ENCODE measurements around the gene ACACA. TPM values are rescaled to one million over a fixed set of nuclear protein-coding genes. Genes with fewer than 3 reads are reported as not detected.

The ACACA gene
- total RNA-seq, 1 experiment from 2014 or later, result 11.3 TPM

DNA sequence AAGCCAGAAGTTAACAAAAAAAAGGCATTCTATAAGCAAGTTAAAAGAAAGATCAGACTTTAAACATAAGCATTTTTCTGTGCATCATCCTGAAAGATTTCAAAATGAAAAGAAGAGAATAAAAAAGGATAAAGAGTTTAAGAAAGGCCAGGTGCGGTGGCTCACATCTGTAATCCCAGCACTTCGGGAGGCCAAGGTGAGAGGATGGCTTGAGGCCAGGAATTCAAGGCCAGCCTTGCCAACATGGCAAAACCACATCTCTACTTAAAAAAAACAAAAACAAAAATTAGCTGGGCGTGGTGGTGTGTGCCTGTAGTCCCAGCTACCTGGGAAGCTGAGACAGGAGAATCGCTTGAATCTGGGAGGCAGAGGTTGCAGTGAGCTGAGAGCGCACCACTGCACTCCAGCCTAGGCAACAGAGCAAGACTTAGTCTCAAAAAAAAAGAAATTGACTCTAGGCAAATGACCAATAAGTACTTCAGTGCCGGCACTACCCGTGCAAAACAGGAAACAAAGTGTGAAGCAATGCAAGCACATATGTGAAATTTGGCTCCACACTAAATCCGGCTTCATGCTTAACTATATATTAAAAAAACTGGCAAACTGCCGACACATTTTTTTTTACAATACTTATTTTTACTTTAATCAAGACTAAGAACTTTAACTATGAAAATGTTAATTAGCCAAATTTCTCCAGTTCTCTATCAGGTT lies 114.1 kb downstream of the ACACA start:
- no peak for DNase-seq (ENCODE audit: low read depth)

DNA sequence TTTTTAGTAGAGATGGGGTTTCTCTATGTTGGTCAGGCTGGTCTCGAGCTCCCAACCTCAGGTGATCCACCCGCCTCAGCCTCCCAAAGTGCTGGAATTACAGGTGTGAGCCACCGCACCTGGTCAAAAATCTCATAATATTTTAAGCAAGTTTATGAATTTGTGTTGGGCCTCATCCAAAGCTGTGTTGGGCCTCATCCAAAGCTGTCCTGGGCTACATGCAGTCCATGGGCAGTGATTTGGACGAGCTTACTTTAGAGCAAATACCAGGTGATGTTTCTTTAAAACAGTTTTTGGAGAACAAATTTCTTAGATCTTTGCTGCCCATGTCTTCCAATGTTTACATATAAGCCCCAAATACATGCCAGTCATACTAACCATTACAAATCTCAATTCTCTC lies 115.3 kb downstream of the ACACA start:
- DNase-seq (ENCODE audit: low read depth), result no peak

DNA sequence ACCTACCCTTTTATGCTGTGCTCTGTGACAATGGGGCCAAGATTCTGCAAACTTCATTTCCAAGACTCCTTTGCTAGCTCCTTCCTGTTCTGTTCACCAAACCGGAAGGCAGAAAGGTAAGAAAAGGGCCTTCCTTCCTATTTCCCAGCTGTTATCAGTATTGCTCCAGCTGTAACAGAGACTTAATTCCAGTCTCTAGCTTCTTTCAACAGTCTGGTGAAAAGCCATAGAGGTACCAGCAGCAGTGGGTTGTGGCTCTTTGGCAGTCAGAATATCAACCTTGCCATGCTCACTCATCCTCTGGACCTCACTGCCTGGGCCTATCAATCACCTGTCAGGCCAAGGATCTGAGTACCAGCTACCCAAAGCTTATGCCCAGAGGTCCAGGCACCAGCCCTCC lies 120.2 kb downstream of the ACACA start:
- no peak for DNase-seq (ENCODE audit: low read depth)

DNA sequence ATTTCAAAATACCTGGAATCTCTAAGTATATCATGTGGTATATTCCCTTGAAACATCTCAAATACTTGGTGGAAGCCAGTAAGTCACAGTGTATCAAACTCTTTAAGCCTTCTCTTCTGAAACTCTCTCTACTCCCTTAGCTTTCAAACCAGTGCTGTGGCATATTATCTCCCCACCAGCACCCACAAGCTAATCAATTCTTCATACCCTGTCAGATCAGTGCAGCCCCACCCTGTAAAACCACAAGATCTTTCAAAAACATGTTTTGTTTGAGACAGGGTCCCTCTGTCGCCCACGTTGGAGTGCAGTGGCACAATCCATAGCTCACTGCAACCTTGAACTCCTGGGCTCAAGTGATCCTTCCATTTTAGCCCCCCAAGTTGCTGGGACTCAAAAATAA lies 122.4 kb downstream of the ACACA start:
- DNase-seq (ENCODE audit: low read depth), result no peak

DNA sequence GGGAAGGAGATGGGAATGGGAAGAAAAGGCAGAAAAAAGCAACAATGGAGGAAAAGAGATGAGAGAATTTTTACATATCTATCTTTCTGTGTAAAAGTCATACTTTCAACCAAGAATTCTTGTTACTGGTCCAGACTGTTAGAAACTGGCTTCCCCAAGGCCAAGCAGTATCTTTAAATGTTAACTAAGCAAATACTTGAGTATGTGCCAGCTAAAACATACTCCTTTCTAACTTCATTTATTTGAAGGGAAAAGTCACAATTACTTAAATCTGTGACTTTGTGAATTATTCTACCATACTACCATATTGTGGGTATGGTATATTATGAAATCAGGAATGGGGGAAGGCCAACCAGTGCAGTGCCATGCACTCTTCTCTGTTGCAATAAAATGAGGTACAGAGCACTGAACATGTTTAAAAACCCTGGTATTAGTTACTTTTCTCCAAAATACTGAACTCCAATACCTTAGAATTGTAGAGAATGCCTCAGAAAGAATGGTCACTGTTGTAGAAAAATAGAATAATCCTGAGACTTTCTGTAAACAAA lies 123.1 kb downstream of the ACACA start:
- DNase-seq (ENCODE audit: low read depth), result no peak

DNA sequence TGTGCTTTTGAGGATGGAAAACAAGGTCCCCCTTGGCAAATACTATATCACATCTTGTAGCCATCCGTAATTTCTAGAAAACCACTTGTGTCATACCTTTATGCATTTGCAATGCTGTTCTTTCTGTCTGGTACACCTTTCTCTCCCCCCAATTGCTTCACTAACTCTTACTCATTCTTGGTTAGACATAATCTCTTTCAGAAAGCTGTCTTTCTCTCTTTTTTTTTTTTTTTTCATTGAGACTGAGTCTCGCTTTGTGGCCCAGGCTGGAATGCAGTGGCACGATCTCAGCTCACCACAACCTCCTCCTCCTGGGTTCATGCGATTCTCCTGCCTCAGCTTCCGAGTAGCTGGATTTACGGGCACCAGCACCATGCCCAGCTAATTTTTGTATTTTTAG lies 125.8 kb downstream of the ACACA start:
- DNase-seq (ENCODE audit: low read depth), result no peak

DNA sequence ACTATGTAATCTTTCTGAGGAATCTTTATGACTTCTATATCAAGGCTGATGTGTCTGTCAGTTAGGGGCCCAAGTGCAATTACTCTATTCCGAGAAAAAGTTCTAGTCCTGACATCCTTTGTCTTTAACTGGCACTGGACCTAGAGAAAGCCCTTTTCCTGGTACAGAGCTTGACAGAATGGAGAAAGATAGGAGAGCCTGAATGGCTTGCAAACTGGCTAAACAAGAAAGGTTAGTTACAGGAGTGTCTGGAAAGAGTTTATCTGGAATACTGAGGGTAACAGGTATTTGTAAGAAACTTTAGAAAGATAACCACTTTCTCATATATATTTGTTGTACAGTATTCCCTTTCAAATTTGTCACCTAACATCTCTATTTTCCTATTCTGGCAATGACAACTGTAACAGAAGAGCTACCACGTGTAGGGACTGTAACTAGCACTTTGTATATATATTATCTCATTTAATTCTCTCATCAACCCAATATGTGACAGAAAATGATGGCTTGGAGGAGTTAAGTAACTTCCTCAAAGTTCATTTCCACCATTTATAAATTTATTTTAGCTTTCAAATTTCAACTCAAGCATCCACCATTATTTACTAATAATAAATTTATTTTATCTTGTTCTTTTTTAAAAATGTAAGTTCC lies 128.3 kb downstream of the ACACA start:
- DNase-seq (ENCODE audit: low read depth), result no peak

DNA sequence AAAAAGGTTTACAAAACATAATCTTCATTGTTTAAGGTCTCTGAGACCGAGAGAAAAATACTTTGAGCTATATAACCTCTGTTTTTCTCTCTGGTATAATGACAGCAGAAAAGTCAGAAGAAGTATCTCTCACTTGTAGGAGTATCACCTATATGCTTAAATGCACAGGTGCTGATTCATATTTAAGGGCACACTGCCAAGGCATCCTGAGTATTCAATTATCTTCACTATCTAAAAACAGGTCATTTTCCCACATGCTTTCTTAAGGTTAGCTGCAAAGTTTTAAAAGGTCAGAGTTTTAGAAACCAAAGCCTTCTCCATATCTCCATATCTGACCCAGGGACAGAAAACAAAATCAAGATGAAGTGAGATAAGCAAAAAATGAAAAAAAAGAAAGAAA lies 130.2 kb downstream of the ACACA start:
- DNase-seq (ENCODE audit: low read depth), result no peak

DNA sequence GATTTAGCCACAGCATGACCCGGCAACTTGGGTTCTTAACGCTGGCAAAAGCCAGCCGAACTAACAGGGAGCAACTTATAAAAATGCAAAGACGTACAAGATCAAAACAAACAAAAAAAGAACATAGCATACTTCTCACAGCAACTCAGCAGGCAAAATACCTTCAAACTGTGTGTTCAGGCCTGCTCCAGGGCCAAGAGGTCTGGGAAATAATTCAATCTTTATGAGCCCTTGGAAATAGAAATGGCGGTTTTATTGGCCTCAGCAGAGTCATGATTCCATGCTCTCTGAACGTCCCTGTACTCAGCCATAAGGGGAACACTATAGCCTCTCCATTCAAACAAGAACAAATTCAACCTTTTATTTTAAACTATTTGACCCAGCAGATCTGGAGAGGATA lies 132.2 kb downstream of the ACACA start:
- DNase-seq (ENCODE audit: low read depth), result no peak

DNA sequence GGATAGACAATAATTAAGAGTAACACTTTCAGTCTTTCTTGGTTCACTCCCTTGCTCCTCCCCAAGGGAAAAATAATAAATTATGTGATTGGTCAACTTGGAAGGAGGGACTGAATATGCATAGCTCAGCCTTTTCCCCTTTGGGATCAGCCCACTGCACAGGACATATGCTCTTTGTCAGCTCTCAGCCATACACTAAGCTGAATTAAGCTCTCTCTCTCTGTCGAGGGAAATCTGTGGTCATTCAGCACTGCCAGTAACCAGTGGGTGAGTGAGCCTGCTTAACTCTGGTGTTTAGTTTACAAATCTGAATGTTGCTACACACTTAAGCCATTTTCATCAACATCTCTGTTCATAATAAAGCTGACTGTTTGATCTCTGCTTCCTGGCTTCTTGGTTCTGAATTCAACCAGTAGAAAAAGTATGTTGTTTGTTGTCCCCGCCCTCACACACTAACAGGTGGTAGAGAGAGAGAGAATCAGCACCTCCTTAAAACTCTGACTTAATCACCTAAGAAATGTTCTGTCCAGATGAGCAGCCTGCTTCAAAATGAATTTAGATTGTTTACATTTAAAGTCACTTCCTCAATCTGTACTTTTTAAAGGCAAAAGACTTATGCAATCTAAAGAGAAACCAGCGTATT lies 133.1 kb downstream of the ACACA start:
- DNase-seq (ENCODE audit: low read depth), result no peak

DNA sequence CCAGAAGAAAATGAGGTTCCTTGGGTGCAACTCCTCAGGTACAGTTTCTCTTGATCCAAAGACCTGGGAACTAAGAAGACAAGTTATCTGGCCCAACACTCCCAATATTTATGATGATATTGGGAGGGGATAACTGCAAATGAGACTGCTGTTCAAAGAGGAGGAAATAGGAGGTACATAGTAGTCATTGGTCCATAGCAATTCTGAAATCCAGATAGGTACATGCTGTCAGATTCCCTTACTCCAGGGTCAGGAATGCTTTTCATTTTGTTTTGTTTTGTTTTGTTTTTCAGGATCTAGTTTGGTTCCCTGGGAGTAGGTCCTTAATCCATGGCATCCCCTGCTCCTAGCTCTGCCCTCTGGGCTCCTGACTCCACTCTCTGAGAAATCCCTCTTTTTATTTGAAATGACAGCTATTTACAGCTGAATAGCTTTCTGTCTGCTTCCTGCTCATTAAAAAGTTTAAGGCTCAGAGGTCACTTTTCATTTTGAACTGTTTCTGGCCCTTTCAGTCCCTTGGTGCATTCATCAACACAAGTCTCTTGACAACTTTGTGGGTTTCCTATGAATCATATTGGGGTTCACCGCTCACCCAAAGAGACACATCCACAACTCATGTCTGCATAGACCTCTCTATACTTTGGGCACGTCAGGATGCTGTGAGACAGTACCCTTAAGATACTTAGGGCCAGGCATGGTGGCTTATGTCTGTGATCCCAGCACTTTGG lies 141.0 kb downstream of the ACACA start:
- DNase-seq (ENCODE audit: low read depth), result no peak

DNA sequence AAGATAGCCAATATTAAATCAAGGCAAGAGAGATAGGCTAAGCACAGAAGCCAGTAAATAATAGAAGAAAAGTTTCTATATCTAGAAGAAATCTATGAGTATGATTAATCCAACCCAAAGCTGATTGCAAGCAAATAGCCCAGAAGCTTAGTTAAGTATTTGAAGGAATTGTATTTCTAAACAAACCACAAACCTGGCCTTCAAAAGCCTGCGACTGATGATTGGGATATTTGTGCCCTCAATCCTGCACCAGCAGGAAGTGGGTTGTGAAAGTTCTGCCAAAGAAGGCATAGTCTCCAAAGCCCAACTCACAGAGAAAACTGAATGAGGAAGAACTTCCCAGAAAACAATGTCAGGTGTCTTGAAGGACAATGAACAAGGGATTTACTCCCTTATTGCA lies 145.3 kb downstream of the ACACA start:
- DNase-seq (ENCODE audit: low read depth), result no peak

DNA sequence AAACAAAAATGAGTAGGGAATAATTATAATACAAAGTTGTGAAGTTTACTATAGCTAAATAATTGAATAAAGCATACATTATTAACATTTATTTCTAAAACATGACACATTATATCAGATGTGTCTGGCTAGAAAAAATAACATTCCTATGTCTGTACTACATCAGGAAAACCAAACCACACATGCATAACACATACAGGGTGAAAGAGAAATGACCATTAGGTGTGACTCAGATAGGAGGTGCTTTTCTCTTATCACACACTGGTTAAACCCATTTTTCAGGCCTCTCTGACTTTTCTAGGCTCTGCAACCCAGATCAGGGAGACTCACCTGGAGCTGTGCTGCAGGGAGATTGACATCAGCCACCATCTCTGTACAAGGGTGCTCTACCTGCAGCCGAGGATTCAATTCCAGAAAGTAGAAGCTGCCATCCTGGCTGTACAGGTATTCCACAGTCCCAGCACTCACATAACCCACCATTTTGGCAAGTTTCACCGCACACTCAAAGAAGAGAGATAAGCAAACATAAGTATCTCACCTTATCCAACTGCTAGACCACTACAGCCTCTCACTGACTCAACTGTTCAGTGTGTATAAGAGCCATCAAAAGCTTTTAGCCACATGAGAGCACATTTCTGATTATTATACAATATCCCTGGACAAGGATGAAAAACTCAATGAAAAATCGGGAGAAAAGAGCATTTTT lies 147.5 kb downstream of the ACACA start:
- DNase-seq (ENCODE audit: low read depth), result peak; percentile 55

DNA sequence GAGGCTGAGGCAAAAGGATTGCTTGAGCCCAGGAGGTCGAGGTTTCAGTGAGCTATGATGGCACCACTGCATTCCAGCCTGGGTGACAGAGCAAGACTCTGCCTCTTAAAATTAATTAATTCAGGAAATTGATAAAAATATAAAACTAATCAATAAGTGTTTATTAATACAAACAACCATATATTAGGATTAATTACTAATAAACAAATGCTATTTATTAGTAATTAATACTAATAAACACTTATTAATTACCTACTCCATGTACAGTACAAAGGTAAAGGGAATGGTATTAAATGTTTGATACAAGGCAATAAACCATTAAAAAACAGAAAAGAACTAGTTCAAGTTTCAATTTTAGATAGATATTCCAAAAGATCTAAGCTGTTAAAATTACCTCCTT lies 150.0 kb downstream of the ACACA start:
- no peak for DNase-seq (ENCODE audit: low read depth)

DNA sequence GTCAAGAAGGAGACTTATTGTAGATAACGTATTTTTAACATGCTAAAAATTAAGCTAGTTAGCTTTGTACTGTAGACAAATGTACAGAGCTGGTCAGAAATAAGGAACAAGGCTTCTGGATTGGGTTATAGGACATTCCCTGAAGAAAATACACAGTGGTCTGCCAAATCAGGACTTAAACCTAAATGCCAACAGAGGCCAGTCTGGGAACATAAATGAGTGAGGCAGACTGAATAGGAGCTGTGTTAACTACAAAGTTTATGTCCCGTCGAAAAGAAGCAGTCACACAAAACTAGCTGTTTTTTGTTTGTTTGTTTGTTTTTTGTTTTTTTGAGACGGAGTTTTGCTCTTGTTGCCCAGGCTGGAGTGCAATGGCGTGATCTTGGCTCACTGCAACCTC lies 151.2 kb downstream of the ACACA start:
- DNase-seq (ENCODE audit: low read depth), result no peak

DNA sequence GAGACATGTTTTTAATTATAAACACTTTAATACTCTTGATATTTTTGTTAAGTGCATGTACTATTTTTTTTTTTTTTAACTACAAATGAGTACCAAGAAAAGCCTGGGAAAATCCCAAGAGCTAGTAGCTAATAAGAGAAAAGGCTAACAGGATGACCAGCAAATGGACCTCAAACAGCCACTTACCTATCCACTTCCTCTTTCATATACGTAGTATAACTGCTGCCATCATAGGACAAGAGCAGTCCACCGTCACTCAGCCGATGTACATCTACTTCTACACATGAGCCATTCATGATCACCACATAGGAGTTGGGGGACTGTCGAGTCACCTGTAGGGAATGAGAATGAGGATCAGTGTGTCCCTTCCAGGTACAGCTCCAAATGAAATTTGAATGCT lies 158.8 kb downstream of the ACACA start:
- DNase-seq (ENCODE audit: low read depth), result no peak

DNA sequence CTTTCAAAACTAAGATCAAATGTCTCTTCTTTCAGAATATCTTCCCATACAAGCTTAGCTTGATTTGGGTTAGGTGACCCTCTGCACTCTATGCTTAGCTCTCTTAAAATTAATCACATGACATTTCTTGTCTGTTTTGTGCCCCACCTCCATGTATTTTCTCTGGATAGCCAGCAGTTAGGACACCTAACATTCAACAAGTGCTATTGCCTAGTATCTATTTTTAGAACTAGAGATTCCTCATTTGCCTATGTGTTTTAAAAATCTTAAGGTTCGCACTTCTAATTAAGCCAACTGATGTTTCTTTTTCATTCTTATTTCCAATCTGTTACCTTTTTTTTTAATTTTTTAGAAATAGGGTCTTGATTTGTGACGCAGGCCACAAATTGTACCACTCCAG lies 160.6 kb downstream of the ACACA start:
- no peak for DNase-seq (ENCODE audit: low read depth)

DNA sequence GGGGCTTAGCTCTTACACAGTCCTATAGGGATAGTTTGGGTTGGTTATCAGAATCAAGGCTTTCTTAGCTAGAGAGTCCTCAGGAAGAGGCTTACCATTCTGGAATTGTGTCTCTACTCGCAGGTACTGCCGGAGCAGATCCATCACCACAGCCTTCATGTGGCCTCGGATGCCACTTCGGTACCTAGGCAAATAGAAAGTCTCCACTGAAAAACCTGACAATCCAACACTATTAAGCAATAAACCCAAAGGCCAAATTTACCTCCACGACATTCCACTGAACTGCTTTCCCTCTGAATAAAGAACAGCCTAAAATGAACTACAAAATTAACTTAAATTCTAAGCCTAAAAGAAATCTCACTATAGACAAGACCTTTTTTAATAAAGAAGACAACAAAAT lies 166.3 kb downstream of the ACACA start:
- DNase-seq (ENCODE audit: low read depth), result no peak

DNA sequence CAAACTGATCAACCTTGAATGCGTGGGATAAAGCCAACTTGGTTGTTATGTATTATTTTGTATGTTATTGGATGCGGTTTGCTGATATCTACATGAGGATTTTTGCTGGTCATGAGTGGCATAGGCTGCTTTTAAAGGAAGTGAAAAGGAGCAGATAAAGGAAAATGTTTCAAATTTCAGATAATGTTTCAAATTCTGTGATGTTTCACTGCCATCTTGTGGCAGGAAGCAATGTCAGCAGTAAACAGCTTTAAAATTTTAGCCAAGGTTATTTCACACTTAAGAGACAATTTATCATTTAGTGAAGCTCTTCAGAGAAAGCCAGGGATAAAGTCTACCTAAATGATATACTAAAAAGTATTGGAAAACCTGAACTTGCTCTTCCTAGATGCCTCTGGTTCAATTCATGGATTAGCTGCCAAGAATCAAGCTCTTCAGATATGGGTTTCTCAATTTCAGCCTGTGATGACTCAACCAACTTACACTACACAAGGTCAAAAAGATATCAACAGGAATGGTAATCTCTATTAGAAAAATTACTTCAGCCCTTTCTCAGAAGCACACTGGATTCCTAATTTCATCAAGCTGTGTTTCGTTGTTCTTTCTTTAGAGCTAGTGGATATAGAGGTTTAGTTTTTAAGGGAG lies 166.8 kb downstream of the ACACA start:
- no peak for DNase-seq (ENCODE audit: low read depth)

DNA sequence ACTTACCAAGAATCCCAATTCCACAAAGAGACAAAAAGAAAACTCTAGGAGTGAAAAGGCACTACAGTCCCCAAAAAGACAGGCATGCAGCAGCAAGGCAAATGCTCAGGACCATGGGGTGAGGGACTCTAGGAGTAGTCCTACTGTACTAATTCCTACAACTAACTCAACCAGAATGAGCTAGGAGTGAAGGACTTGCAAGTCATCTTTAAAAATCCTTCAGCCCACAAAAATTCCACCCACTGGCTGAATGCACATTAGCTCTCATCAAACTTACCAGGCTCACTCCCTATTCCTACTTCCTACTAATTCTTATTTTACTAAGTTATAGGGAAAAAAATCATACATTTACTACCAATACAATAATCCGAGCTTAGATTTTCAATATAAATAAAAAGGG lies 172.5 kb downstream of the ACACA start:
- no peak for DNase-seq (ENCODE audit: low read depth)

DNA sequence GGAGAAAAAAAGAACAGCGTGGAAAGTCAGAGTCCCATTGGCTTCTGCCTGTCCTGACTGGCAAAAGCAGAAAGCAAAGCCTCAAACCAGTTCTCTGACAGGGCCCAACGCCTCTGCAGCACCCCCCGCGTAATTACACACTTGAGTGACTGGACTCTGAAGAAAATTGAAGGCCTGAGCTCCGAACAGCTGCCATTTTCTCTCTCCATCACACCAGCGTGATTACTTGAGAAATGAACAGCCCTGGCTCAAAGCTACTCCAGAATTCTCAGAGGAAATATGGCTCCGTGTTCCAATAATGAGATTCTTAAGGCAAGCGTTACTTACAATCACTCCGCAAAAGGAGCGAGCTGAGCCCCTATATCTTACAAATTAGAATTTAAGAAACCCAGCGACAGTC lies 173.6 kb downstream of the ACACA start:
- DNase-seq (ENCODE audit: low read depth), result no peak

Measured in Daoy (cell line).